ENCODE results near the gene UNC5B.

GRCh38 chr10:71314028-71314693 is 101.8 kb downstream of the UNC5B start:
- TF ChIP-seq CTCF (IDR thresholded peaks at IDR 0.05) = peak; percentile 66 to 88 (median 72)
- TF ChIP-seq EP300 (IDR thresholded peaks at IDR 0.05) = no peak
- no peak for TF ChIP-seq POLR2A (IDR thresholded peaks at IDR 0.05)

Measured in sigmoid colon (tissue), 4 donors.